Spleen (tissue), 11 donors: ENCODE results near the gene IRX2. TPM values are rescaled to one million over a fixed set of nuclear protein-coding genes. Genes with fewer than 3 reads are reported as not detected.

ENCODE experiments used
- DNase-seq: peaks from one replicate; pipeline ENCODE4 v3.0.0-alpha.2; 2020
- H3K27ac ChIP-seq, 8 donors: fragments of 200-600 bp; sonication (generic) in 7 of 8; 1 replicate in 4 of 8; 2 replicates in 4 of 8; pipeline versions ENCODE4 v1.5.0 to v1.8.0; 2016 to 2021; ENCODE audit warnings: inconsistent platforms in 4 of 8, mild to moderate bottlenecking in 4 of 8, moderate library complexity in 1 of 8
- H3K27me3 ChIP-seq, 7 donors: fragments of 200-600 bp; sonication (generic) in 6 of 7; replicated peaks in 1 of 7; 1 replicate in 4 of 7; 2 replicates in 3 of 7; pipeline versions ENCODE4 v1.5.0 to v1.8.0; 2016 to 2021; ENCODE audit warnings: inconsistent platforms in 3 of 7, mild to moderate bottlenecking in 1 of 7
- H3K36me3 ChIP-seq, 6 donors: fragments of 200-600 bp; sonication (generic) in 5 of 6; 1 replicate in 4 of 6; 2 replicates in 2 of 6; pipeline versions ENCODE4 v1.5.0 to v1.8.0; 2016 to 2021; ENCODE audit warnings: inconsistent platforms in 2 of 6
- H3K4me1 ChIP-seq, 6 donors: fragments of 200-600 bp; sonication (generic) in 5 of 6; 1 replicate in 3 of 6; 2 replicates in 3 of 6; pipeline versions ENCODE4 v1.5.0 to v1.8.0; 2016 to 2021; ENCODE audit warnings: inconsistent platforms in 3 of 6
- H3K4me3 ChIP-seq, 8 donors: fragments of 200-600 bp; sonication (generic) in 7 of 8; 1 replicate in 4 of 8; 2 replicates in 4 of 8; pipeline versions ENCODE4 v1.5.0 to v1.8.0; 2016 to 2021; ENCODE audit warnings: inconsistent platforms in 4 of 8, mild to moderate bottlenecking in 4 of 8, moderate library complexity in 2 of 8
- H3K9me3 ChIP-seq, 8 donors: fragments of 200-600 bp; sonication (generic) in 7 of 8; 1 replicate in 4 of 8; 2 replicates in 4 of 8; pipeline versions ENCODE4 v1.5.0 to v1.8.0; 2016 to 2021; ENCODE audit warnings: inconsistent platforms in 4 of 8
- POLR2A ChIP-seq, 3 donors: fragments of 450-650 bp; IDR thresholded peaks; one replicate each; pipeline ENCODE4 v1.5.1; 2017; ENCODE audit warnings: antibody characterized with exemption in 3 of 3, mild to moderate bottlenecking in 1 of 3
- POLR2AphosphoS5 ChIP-seq, 3 donors: sonication (generic); formaldehyde crosslinking; IDR thresholded peaks; one replicate each; pipeline ENCODE4 v1.5.1; 2017; ENCODE audit warnings: antibody characterized with exemption in 3 of 3
- WGBS, 5 donors: extraction: QIAGEN DNeasy Blood & Tissue Kit in 3 of 5; methylation state at CpG; one replicate each; pipeline versions ENCODE4 v1.1.5 to v1.1.7; 2013 to 2018; 5-methylcytosine and 5-hydroxymethylcytosine counted together
- intact Hi-C: fragments of 100-400 bp; cut with DNase I; formaldehyde crosslinking; loops from one replicate; pipeline ENCODE4 v1.15.0; 2023; ENCODE audit warnings: low total_unique reads
- polyA plus RNA-seq, 3 donors: library from polyadenylated mRNA; stranded (reverse); fragments of 200-250 nt; gene quantifications; one replicate each; pipeline ENCODE4 v1.2.1, GENCODE V29; 2013
- total RNA-seq, 7 donors: library from RNA; depleted of rRNA in 3 of 7; stranded (reverse); fragments of >200 nt in 3 of 7; fragmentation: NEBNext Ultra II Directional in 4 of 7; extraction: Animal tissue kit (Norgen Biotek cat#: 25700) in 4 of 7; gene quantifications; one replicate each; pipeline versions ENCODE4 v1.1.0 to v1.2.1, GENCODE V29; 2016 to 2021
- TF ChIP-seq, protein P1 (sequence below), 11 experiments: fragments of 200-600 bp in 7 of 11; fragments of 450-650 bp in 4 of 11; sonication (generic) in 4 of 11; IDR thresholded peaks in 8 of 11; conservative IDR thresholded peaks in 3 of 11; 1 replicate in 7 of 11; 2 replicates in 4 of 11; pipeline versions ENCODE4 v1.4.0 to v1.8.0; 2016 to 2021; ENCODE audit warnings: antibody characterized with exemption in 11 of 11, inconsistent platforms in 4 of 11, mild to moderate bottlenecking in 1 of 11
- donor health status: healthy with polysubstance abuse.
- donor health status: DM: no; HTN: no; CAD: no; lungs with moderate emphysema.
- donor health status: DM: no; HTN: no; CAD: no.
- donor health status: Bipolar disorder and iron deficiency.
- donor health status: healthy.
- donor health status: DM: no; HTN: no; CAD: no.
- donor health status: DM: yes; HTN: yes; CAD: no.

IRX2 gene
- total and polyA plus RNA-seq, 10 donors = 0.03 to 0.26 (median 0.13) TPM; not detected in 7

GRCh38 chr5:2724031-2724581 is 27.4 kb downstream of the IRX2 start:
- no peak overlapping the region for H3K27ac ChIP-seq
- TF ChIP-seq POLR2AphosphoS5 (IDR thresholded peaks at IDR 0.05) (no peak), POLR2A (IDR thresholded peaks at IDR 0.05) (no peak)
- TF ChIP-seq, protein P1, sequence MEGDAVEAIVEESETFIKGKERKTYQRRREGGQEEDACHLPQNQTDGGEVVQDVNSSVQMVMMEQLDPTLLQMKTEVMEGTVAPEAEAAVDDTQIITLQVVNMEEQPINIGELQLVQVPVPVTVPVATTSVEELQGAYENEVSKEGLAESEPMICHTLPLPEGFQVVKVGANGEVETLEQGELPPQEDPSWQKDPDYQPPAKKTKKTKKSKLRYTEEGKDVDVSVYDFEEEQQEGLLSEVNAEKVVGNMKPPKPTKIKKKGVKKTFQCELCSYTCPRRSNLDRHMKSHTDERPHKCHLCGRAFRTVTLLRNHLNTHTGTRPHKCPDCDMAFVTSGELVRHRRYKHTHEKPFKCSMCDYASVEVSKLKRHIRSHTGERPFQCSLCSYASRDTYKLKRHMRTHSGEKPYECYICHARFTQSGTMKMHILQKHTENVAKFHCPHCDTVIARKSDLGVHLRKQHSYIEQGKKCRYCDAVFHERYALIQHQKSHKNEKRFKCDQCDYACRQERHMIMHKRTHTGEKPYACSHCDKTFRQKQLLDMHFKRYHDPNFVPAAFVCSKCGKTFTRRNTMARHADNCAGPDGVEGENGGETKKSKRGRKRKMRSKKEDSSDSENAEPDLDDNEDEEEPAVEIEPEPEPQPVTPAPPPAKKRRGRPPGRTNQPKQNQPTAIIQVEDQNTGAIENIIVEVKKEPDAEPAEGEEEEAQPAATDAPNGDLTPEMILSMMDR (IDR thresholded peaks at IDR 0.05 in 8 of 11, conservative IDR thresholded peaks at IDR 0.05 in 3 of 11) = no peak
- no peak for DNase-seq
- H3K9me3 ChIP-seq = no peaks in the 10 kb centered on the region
- no peaks in the 10 kb centered on the region for H3K36me3 ChIP-seq
- intact Hi-C loops = no loop called here
- H3K4me3 ChIP-seq = no peak overlapping the region
- 83 to 89% (median 87%) methylated on average over 12 of the region's 12 CpGs for WGBS, 5 donors
- H3K27me3 ChIP-seq = peaks cover 0 to 39% (median 0%) of the 10 kb centered on the region in 7 donors
- H3K4me1 ChIP-seq = no peaks in the 10 kb centered on the region

- H3K4me3 ChIP-seq = no peak overlapping the region
- no peaks in the 10 kb centered on the region for H3K36me3 ChIP-seq
- no peak overlapping the region for H3K27ac ChIP-seq
- no peaks in the 10 kb centered on the region for H3K9me3 ChIP-seq
- H3K4me1 ChIP-seq = no peaks in the 10 kb centered on the region
- no peak for DNase-seq
- intact Hi-C loops = no loop called here
- TF ChIP-seq POLR2AphosphoS5 (IDR thresholded peaks at IDR 0.05) = no peak
- TF ChIP-seq, protein P1 (IDR thresholded peaks at IDR 0.05 in 8 of 11, conservative IDR thresholded peaks at IDR 0.05 in 3 of 11) = no peak
- TF ChIP-seq POLR2A (IDR thresholded peaks at IDR 0.05) = no peak
- WGBS, 5 donors = 74 to 89% (median 77%) methylated on average over 7 of the region's 7 CpGs
- H3K27me3 ChIP-seq = peaks cover 0 to 29% (median 0%) of the 10 kb centered on the region in 7 donors
Observed at GRCh38 chr5:2722901-2723300, 28.6 kb downstream of the IRX2 start.

DNA sequence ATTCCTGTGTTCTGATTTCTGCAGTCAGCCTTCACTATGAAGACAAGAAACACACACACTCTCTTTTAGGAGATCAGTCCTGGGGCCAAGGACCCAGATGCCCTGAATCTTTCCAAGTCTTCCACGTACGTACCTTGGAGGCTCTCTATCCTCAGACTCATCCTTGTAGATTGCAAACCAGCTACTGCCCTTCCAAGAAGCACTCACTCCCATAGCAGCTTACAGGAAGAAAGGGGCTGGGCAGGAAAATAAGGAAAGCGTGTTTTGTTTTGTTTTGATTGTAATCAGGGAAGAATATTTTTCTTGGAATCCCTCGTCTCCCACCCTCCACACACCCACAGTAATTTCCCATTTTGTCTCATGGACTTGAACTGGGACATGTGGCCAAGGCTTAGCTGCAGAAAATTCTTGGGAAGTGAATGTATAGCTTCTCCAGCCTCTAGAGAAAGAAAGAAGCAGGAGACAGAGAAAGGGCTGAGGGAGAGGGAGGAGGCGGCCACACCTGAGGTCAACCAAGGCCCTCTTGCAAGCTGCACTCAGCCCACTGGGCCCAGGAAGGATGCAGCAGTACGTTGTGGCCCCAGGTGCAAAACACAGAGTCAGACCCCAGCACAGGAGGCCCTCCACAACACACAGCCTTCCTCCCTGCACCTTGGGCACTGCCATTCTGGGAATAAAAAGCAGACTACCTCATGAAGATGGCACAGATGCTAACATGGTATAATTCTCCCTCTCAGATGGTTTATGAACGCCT is 29.9 kb downstream of the IRX2 start:
- Histone ChIP-seq H3K4me3 (no peak overlapping the region), H3K4me1 (no peaks in the 10 kb centered on the region), H3K27me3 (peaks cover 0 to 20% (median 0%) of the 10 kb centered on the region in 7 donors), H3K9me3 (no peaks in the 10 kb centered on the region), H3K27ac (no peak overlapping the region), H3K36me3 (no peaks in the 10 kb centered on the region)
- DNase-seq = no peak
- no peak for TF ChIP-seq POLR2A (IDR thresholded peaks at IDR 0.05)
- no peak for TF ChIP-seq POLR2AphosphoS5 (IDR thresholded peaks at IDR 0.05)
- TF ChIP-seq, protein P1 (IDR thresholded peaks at IDR 0.05 in 8 of 11, conservative IDR thresholded peaks at IDR 0.05 in 3 of 11) = no peak
- intact Hi-C loops = no loop called here
- WGBS, 5 donors = 52 to 60% (median 58%) methylated on average over 7 of the region's 7 CpGs

DNA sequence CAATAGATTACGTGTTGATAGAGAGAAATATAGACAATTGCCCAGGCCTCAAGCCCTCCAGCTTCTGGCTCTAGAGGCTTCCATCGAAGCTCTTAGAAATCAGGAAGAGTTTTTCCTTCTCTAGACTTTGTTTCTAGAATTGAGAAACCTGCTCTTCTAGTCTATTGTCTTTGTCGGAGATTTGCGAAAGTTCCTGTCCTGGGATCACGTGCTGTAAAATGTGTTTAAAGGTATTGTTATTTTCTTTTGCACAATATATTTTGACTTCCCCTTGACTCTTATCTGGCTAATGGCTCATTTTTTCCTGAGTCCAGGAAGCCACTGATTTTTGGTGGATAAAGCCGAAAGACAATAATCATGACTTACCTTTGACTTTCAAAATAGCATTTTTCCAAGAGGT is 32.1 kb downstream of the IRX2 start:
- H3K27ac ChIP-seq = no peak overlapping the region
- H3K4me1 ChIP-seq = no peaks in the 10 kb centered on the region
- intact Hi-C loops = no loop called here
- TF ChIP-seq POLR2AphosphoS5 (IDR thresholded peaks at IDR 0.05) (no peak), POLR2A (IDR thresholded peaks at IDR 0.05) (no peak)
- TF ChIP-seq, protein P1 (IDR thresholded peaks at IDR 0.05 in 8 of 11, conservative IDR thresholded peaks at IDR 0.05 in 3 of 11) = no peak
- no peaks in the 10 kb centered on the region for H3K9me3 ChIP-seq
- peaks cover 0 to 20% (median 0%) of the 10 kb centered on the region in 7 donors for H3K27me3 ChIP-seq
- no peak overlapping the region for H3K4me3 ChIP-seq
- WGBS, 5 donors = 56 to 68% (median 62%) methylated on average over 6 of the region's 6 CpGs
- no peaks in the 10 kb centered on the region for H3K36me3 ChIP-seq
- no peak for DNase-seq
